RWPE2 (cell line): ENCODE measurements around the gene TOP2B.
A peak's percentile ranks its signal among the peaks of the same experiment; 100 is the strongest.

Experiments used
- ATAC-seq: fragments of 200-7000 bp; cut with Tn5 transposase; 3 replicates; pipeline ENCODE4 v1.9.1; 2021; ENCODE audit warnings: low read depth
- DNase-seq: peaks from one replicate; pipeline ENCODE4 v3.0.0-alpha.2; 2020; ENCODE audit warnings: low spot score
- H3K27ac ChIP-seq: fragments of 450-650 bp; 2 replicates; pipeline ENCODE4 v1.5.1; 2017; ENCODE audit warnings: mild to moderate bottlenecking; ENCODE audit not compliant: poor library complexity, severe bottlenecking
- H3K27me3 ChIP-seq: fragments of 250-450 bp; sonication (Bioruptor Pico); 2 replicates; pipeline ENCODE4 v1.5.1; 2021; ENCODE audit warnings: mild to moderate bottlenecking, moderate library complexity; ENCODE audit not compliant: insufficient read depth, poor library complexity, severe bottlenecking
- H3K36me3 ChIP-seq: fragments of 250-450 bp; sonication (Bioruptor Pico); 2 replicates; pipeline ENCODE4 v1.5.1; 2020; ENCODE audit warnings: low read depth, mild to moderate bottlenecking, moderate library complexity
- H3K4me1 ChIP-seq: fragments of 250-450 bp; sonication (Bioruptor Pico); 2 replicates; pipeline ENCODE4 v1.5.1; 2021; ENCODE audit warnings: mild to moderate bottlenecking, moderate library complexity; ENCODE audit not compliant: insufficient read depth, poor library complexity, severe bottlenecking
- H3K4me3 ChIP-seq: fragments of 250-450 bp; sonication (Bioruptor Pico); 2 replicates; pipeline ENCODE4 v1.5.1; 2021; ENCODE audit warnings: mild to moderate bottlenecking, moderate library complexity; ENCODE audit not compliant: severe bottlenecking
- H3K9me3 ChIP-seq: fragments of 250-450 bp; sonication (Bioruptor Pico); 2 replicates; pipeline ENCODE4 v1.5.1; 2021; ENCODE audit warnings: mild to moderate bottlenecking, moderate library complexity; ENCODE audit not compliant: severe bottlenecking
- TF ChIP-seq, protein P1 (sequence below): fragments of 450-650 bp; IDR thresholded peaks from one replicate; pipeline ENCODE4 v1.5.1; 2017; ENCODE audit warnings: mild to moderate bottlenecking, moderate library complexity; ENCODE audit not compliant: poor library complexity, severe bottlenecking

TOP2B gene

DNA sequence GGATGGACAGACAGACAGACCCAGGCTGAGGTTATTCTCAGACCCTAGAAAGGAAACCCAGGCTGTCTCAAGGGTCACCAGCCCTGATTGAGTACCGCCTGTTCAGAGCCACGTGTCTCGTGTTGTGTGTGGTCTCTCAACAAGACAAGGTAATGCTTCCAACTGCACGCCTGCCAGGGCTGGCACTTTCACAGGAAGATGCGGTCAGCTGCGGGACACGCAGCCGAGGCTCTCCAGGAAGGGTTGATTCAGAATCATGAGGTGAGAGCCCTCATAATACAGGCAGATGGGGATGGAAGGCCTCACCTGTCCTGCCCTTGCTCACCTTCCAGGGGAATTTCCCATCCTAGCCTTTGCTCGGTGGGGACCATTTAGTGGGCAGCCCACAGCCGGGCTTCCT lies 81.4 kb downstream of the TOP2B start:
- Histone ChIP-seq H3K4me3 (no peak overlapping the region), H3K27me3 (no peaks in the 10 kb centered on the region), H3K4me1 (peaks cover 7% of the 10 kb centered on the region), H3K9me3 (no peaks in the 10 kb centered on the region), H3K27ac (no peak overlapping the region), H3K36me3 (no peaks in the 10 kb centered on the region)
- ATAC-seq (no peak), DNase-seq (no peak)
- TF ChIP-seq, protein P1, sequence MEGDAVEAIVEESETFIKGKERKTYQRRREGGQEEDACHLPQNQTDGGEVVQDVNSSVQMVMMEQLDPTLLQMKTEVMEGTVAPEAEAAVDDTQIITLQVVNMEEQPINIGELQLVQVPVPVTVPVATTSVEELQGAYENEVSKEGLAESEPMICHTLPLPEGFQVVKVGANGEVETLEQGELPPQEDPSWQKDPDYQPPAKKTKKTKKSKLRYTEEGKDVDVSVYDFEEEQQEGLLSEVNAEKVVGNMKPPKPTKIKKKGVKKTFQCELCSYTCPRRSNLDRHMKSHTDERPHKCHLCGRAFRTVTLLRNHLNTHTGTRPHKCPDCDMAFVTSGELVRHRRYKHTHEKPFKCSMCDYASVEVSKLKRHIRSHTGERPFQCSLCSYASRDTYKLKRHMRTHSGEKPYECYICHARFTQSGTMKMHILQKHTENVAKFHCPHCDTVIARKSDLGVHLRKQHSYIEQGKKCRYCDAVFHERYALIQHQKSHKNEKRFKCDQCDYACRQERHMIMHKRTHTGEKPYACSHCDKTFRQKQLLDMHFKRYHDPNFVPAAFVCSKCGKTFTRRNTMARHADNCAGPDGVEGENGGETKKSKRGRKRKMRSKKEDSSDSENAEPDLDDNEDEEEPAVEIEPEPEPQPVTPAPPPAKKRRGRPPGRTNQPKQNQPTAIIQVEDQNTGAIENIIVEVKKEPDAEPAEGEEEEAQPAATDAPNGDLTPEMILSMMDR, result no peak

DNA sequence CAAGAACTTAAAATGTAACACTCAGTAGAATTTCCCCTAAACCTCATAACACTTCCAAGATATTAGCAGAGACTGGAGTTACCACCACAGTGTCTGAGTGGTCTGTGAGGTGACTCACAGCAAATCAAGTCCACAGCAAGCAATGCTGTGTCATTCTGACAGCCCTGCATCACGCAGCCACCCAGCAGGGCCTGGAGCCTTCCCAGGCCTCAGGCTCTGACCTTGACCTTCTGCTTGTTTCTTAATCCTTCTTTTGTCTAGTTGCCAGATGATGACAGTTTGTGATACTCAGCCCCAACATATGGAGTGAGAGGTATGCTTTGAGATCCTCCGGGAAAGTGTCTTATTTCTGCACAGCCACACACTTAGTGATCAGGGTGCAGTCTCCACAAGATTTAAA lies 82.5 kb downstream of the TOP2B start:
- ATAC-seq, result peak; percentile 98
- H3K4me3 ChIP-seq, result no peak overlapping the region
- H3K9me3 ChIP-seq, result no peaks in the 10 kb centered on the region
- no peaks in the 10 kb centered on the region for H3K27me3 ChIP-seq
- DNase-seq, result peak; percentile 75
- TF ChIP-seq, protein P1, result no peak
- H3K4me1 ChIP-seq, result peaks cover 7% of the 10 kb centered on the region
- no peak overlapping the region for H3K27ac ChIP-seq
- H3K36me3 ChIP-seq, result no peaks in the 10 kb centered on the region

DNA sequence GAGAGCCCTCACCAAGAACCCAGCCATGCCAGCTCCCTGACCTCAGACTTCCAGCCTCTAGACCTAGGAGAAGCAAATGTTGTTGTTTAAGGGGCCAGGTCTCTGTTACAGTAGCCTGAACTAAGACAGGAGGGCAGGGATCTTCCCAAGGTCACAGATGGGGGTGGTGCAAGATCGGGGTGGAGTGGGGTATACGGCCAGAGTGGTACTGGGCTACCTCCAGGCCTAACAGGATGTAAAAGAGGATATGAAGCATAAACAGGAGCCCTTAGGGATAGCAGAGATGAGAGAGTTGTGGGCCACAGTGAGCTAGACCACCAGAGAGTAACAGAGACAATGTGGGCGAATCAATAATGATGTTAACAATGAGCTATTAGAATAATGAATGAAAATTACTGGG lies 82.9 kb downstream of the TOP2B start:
- no peak; the same call in 2 of the 3 replicates for ATAC-seq
- peaks cover 7% of the 10 kb centered on the region for H3K4me1 ChIP-seq
- H3K27me3 ChIP-seq, result no peaks in the 10 kb centered on the region
- TF ChIP-seq, protein P1, result no peak
- no peak overlapping the region for H3K4me3 ChIP-seq
- no peak for DNase-seq
- no peaks in the 10 kb centered on the region for H3K36me3 ChIP-seq
- no peak overlapping the region for H3K27ac ChIP-seq
- H3K9me3 ChIP-seq, result no peaks in the 10 kb centered on the region

GRCh38 chr3:25581335-25581734 lies 83.4 kb downstream of the TOP2B start:
- Histone ChIP-seq H3K9me3 (no peaks in the 10 kb centered on the region), H3K4me3 (no peak overlapping the region), H3K27me3 (no peaks in the 10 kb centered on the region), H3K27ac (no peak overlapping the region), H3K4me1 (peaks cover 7% of the 10 kb centered on the region), H3K36me3 (no peaks in the 10 kb centered on the region)
- ATAC-seq (no peak), DNase-seq (no peak)
- TF ChIP-seq, protein P1, result no peak

DNA sequence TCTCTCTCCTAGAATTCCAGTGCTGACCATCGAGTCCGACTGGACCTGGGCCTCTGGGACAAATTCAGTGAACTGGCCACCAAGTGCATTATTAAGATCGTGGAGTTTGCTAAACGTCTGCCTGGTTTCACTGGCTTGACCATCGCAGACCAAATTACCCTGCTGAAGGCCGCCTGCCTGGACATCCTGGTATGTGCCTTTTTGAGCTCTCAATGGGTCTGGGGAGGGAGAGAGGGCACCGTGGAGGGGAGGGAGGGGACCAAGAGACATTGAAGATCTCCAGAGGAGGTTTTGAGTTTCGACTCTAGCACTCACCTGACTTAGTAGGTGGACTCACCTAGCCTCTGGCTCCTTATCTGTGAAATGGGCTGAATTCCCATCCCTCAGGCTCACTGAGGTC lies 84.2 kb downstream of the TOP2B start:
- ATAC-seq (no peak), DNase-seq (no peak)
- Histone ChIP-seq H3K9me3 (no peaks in the 10 kb centered on the region), H3K4me3 (no peak overlapping the region), H3K27ac (no peak overlapping the region), H3K4me1 (peaks cover 7% of the 10 kb centered on the region), H3K36me3 (no peaks in the 10 kb centered on the region), H3K27me3 (no peaks in the 10 kb centered on the region)
- TF ChIP-seq, protein P1, result no peak
